ENCODE results near the gene EGF.

Gene EGF

DNA sequence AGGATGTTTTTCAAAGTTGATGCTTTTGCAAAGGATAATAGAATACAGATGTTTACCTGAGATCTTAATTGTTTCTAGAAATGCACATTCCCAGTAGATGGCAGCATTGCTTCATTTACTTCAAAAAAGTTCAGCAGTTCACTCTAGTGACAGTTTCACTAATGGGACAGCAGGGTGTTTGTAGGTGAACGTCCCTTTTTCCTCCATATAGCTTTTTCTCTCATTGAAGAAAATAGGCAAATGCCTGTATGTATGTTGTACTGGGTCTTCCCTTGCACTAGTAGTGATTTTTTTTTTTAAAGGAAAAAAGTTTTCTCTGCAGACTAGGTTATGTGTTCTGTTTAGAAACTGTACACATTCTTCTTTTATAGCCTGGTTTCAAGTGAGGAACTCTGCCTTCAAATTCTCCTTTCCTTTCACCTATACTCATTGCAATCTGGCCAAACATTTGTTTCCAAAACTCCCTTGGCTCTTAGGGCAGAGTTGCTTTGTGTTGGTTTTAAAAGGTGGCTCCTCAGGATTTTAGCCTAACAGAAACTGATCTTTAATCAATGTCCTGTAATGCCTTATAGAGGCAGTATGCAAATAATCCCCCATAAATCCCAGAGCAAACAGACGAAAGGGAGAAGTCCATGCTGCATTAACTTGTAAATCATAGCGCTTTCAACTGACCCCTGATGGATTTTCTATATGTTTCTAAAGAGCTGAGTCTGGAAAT is 86.3 kb downstream of the EGF start:
- TF ChIP-seq, protein P1, sequence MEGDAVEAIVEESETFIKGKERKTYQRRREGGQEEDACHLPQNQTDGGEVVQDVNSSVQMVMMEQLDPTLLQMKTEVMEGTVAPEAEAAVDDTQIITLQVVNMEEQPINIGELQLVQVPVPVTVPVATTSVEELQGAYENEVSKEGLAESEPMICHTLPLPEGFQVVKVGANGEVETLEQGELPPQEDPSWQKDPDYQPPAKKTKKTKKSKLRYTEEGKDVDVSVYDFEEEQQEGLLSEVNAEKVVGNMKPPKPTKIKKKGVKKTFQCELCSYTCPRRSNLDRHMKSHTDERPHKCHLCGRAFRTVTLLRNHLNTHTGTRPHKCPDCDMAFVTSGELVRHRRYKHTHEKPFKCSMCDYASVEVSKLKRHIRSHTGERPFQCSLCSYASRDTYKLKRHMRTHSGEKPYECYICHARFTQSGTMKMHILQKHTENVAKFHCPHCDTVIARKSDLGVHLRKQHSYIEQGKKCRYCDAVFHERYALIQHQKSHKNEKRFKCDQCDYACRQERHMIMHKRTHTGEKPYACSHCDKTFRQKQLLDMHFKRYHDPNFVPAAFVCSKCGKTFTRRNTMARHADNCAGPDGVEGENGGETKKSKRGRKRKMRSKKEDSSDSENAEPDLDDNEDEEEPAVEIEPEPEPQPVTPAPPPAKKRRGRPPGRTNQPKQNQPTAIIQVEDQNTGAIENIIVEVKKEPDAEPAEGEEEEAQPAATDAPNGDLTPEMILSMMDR (conservative IDR thresholded peaks at IDR 0.05; ENCODE audit: control insufficient read depth, insufficient read depth, low read depth, low read length), result peak; percentile 70
- DNase-seq (ENCODE audit: low read depth), result peak; percentile 71
- no peak overlapping the region for H3K4me3 ChIP-seq (ENCODE audit: control insufficient read depth, low read depth, low read length)

DNA sequence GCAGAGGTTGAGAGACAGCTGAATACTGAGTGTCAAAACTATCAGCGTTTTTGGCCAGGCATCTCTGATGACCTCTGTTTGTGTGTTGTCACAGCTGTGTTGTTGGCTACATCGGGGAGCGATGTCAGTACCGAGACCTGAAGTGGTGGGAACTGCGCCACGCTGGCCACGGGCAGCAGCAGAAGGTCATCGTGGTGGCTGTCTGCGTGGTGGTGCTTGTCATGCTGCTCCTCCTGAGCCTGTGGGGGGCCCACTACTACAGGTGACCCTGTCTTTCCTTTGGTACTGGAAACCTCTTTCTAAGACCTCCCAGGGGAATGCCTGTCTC is 86.9 kb downstream of the EGF start:
- no peak for DNase-seq (ENCODE audit: low read depth)
- TF ChIP-seq, protein P1 (conservative IDR thresholded peaks at IDR 0.05; ENCODE audit: control insufficient read depth, insufficient read depth, low read depth, low read length), result no peak
- H3K4me3 ChIP-seq (ENCODE audit: control insufficient read depth, low read depth, low read length), result no peak overlapping the region

DNA sequence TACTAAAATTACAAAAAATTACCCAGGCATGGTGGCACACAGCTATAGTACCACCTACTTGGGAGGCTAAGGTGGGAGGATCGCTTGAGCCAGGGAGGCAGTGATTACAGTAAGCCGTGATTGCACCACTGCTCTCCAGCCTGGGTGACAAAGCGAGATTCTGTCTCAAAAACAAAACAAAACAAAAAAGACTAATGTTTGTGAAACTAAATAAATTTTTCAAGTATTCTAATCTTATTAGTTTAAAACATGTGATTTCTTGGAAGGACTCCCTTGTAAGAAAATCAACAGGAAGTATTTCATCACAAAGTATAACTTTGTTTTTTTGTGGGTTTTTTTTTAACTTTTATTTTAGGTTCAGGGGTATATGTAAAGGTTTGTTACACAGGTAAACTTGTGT is 89.6 kb downstream of the EGF start:
- DNase-seq (ENCODE audit: low read depth), result no peak
- TF ChIP-seq, protein P1 (conservative IDR thresholded peaks at IDR 0.05; ENCODE audit: control insufficient read depth, insufficient read depth, low read depth, low read length), result no peak
- H3K4me3 ChIP-seq (ENCODE audit: control insufficient read depth, low read depth, low read length), result no peak overlapping the region

DNA sequence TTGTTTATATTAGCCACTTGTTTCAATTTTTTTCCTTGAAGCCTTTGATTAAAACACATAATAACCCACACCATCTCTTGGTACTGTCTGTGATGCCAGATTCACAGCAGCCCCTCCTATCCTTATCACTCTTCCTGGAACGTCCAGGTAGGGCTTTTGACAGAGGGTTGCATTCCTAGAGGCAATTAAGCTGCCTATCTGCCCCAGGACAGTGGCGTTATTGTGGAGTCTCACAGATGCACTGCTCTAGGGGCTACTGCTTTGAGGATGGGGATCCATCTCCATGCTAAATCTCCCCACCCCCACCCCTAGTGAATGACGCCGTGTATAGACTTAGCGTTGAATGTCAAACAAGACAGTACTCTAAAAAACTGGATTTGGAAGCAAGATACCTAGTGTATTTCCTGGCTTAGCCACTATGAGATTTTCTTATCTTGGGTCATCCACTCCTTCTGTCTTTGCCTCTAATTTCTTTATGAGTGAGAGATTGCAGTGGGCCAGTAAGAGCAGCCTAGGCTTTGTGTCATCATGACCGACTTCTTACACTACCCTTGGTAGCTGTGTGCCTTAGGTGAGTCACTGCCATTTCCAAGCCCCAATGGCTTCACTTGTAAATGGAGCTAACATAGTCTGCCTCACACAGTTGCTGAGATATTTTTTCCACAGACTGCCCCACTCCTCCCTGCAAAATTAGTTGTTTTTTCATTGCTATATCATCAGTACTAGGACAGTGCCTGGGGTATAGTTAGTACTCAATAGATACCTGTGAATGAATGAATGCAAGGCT is 90.9 kb downstream of the EGF start:
- peak; percentile 16 for DNase-seq (ENCODE audit: low read depth)

DNA sequence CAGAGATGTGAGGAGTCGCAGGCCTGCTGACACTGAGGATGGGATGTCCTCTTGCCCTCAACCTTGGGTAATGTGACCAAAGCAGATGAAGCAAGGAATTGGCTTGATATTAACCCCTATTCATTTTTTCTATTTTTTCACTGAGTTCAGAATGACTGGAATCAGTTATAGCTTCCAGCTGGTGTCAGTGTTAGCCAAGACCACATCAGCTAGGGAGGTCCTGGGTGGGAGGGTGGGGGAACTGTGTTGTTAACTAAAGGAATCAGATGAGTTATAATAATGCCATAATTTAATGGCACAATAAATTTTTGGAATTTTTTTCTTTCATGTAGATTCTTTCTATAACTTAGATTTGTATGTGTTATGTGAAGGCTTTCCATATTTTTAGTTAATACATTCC is 91.9 kb downstream of the EGF start:
- TF ChIP-seq, protein P1 (conservative IDR thresholded peaks at IDR 0.05; ENCODE audit: control insufficient read depth, insufficient read depth, low read depth, low read length), result no peak
- no peak overlapping the region for H3K4me3 ChIP-seq (ENCODE audit: control insufficient read depth, low read depth, low read length)
- no peak for DNase-seq (ENCODE audit: low read depth)

More for the DNA sequence above, 90.9 kb downstream of the EGF start:
- TF ChIP-seq, protein P1 (conservative IDR thresholded peaks at IDR 0.05; ENCODE audit: control insufficient read depth, insufficient read depth, low read depth, low read length), result no peak
- no peak overlapping the region for H3K4me3 ChIP-seq (ENCODE audit: control insufficient read depth, low read depth, low read length)

DNA sequence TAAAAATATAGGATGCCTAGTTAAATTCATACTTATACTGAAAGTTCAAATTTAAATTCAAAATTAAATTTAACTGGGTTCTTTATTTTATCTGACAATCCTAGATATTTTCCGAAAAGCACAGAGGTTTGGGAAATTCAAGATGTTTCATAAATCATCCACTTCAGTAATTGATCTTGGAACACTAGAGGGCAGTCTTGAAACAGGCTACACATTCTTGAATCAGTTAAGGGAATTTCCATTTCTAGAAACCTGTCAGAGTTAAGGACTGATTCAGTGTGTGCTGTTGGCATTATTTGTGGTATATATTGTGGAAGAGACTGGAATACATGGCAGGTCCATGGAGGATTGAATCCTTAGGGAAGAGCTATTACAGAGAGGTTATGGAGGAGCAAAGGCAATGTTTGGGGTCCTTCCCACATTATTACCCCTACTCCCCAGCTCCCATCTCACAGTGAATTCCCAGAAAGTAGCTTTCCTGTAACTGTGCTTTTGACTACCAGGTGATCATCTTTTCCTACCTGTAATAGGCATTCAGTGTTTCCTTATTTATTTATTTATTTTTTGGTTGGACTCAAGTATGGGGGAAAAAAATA is 92.9 kb downstream of the EGF start:
- TF ChIP-seq, protein P1 (conservative IDR thresholded peaks at IDR 0.05; ENCODE audit: control insufficient read depth, insufficient read depth, low read depth, low read length), result peak; percentile 81
- no peak overlapping the region for H3K4me3 ChIP-seq (ENCODE audit: control insufficient read depth, low read depth, low read length)
- DNase-seq (ENCODE audit: low read depth), result peak; percentile 78
